Activated T-cell treated with anti-CD3 and anti-CD28 coated beads for 1 hour (primary cell): ENCODE data around the gene IGF2R.
"Not testable (repeated sequence)": the region's sequence is repeated elsewhere in the genome, so short reads cannot be mapped to it uniquely, and the experiment has no call there.

ENCODE experiments used
- DNase-seq: peaks from one replicate; pipeline ENCODE4 v3.0.0-alpha.2; 2020; ENCODE audit warnings: low read depth

Gene IGF2R

DNA sequence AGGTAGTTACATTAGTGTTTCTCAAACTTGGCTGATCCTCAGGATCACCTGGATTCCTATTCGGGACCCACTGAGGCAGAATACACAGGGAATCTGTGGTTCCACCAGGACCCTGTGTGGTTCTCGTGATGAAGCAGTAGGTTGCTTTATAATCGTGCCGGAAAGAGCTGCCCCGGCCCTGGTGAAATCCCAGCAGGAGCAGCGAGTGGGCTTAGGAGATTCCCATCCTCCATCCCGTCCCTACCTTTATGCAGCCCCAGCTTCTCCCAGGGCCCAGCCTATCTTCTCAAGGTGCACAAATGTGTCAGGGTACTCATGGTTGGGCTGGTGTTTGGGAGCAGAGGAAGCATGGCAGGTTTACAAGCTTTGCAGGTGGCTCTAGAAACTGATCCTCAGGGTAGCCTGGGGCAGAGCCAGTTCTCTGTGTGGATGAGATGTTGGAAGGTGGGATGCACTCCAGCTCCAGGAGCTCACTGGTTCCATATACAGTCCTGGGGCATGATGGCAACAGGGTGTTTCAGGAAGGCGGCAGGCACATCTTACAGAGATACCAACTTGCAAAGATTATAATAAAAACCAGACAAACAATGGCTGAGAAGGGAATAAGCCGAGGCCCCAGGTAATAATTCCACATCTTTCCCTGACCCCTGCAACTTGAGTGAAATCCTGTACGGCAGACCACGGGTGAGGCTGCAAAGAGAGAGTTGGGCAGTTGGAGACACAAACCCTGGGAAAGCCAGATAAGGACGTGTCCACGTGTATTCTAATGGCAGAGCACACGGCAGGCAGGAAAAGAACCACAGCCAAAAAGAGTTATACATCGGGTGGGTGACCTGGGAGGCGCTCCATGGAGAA lies 158.6 kb downstream of the IGF2R start:
- DNase-seq, result no peak

- DNase-seq, result no peak
Measured at GRCh38 chr6:160128125-160128683, 159.3 kb downstream of the IGF2R start.

GRCh38 chr6:160128879-160129516 lies 160.1 kb downstream of the IGF2R start:
- no peak for DNase-seq

- DNase-seq, result no peak
Measured at GRCh38 chr6:160129881-160130615, 161.2 kb downstream of the IGF2R start.

DNA sequence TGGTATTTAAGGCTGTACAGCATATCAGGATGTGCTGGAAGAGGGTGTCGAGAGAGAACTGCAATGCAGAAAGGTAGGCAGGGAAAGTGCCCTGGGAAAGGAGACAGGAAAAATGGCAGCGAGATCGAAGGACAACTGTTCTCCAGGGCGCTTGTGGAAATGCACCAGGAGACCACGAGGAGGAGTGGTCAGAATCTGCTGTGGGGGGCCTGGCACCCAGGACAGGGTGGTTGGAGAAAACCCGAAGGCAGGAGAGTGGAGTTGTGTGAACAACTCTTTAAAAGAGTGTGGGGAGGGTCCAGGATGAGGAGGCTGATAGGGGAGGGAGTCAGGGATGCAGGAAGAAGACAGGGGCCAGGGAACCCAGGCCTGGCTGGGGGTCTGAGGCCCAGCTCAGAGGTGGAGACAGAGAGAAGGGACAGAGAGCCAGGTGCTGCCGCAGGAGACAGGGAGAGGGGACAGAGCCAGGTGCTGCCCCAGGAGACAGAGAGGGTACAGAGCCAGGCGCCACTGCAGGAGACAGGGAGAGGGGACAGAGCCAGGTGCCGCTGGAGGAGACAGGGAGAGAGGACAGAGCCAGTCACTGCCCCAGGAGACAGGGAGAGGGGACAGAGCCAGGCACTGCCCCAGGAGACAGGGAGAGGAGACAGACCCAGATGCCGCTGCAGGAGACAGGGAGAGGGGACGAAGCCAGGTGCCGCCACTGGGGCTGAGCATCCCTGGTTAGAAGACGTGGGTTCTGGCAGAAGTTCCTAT lies 162.0 kb downstream of the IGF2R start:
- no peak for DNase-seq

GRCh38 chr6:160131636-160132296 lies 162.9 kb downstream of the IGF2R start:
- no peak for DNase-seq

DNA sequence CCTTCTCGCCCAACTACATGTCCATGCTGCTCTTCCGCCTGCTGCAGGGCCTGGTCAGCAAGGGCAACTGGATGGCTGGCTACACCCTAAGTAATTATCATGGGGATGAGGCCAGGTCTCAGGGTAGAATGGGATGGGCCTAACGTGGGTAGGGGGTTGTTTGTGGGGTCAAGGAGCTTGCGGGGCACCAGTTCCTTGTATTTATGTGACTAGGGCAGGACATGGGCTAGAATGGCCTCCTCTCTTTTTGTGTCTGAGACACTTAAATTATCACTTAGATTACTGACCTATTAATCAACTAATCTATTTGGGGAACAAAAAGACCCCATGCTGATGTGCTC lies 163.4 kb downstream of the IGF2R start:
- no peak for DNase-seq

- DNase-seq, result no peak
Measured at GRCh38 chr6:160132776-160133338, 164.0 kb downstream of the IGF2R start.

DNA sequence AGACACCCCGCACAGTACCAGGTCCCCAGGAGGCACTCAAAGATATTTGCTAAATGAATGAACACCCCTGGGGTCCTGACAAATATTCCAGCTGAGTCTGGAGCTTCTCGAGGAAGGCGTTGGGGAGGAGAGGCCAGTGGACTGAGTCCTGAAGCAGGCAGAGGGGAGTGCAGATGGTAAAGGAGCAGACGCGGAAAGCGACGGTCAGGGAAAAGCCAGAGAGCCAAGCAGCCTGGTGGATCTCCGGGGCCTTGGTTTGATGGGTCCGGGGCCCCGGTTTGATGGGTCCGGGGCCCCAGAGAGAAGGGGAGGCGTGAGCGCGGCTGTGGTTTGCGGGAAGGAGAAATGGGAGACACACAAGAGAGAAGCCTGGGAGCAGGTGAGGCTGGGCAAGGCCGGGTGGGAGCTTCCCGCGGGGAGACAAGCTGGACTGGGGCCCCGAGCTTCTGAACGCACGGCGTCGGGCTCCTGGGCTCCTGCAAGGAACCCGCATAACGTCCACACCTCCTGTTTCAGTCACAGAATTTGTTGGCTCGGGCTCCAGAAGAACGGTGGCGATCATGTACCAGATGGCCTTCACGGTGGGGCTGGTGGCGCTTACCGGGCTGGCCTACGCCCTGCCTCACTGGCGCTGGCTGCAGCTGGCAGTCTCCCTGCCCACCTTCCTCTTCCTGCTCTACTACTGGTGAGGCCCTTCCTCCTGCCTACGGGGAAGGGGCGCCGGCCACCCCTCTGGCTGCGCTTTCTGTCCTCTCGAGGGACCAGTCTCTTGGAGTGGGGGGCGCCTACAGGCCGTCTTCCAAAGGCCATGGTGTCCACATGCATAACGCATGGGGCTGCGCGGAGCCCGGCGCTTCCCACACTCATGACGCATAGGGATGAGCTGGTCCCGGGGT lies 164.8 kb downstream of the IGF2R start:
- no peak for DNase-seq

DNA sequence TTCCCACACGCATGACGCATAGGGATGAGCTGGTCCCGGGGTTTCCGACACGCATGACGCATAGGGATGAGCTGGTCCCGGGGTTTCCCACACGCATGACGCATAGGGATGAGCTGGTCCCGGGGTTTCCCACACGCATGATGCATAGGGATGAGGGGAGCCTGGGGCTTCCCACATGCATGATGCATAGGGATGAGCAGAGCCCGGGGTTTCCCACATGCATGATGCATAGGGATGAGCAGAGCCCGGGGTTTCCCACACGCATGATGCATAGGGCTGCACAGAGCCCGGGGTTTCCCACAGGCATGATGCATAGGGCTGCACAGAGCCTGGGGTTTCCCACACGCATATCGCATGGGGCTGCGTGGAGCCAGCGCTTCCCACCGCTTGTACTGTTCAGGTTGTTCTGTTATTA lies 165.5 kb downstream of the IGF2R start:
- DNase-seq, result not testable (repeated sequence)

DNA sequence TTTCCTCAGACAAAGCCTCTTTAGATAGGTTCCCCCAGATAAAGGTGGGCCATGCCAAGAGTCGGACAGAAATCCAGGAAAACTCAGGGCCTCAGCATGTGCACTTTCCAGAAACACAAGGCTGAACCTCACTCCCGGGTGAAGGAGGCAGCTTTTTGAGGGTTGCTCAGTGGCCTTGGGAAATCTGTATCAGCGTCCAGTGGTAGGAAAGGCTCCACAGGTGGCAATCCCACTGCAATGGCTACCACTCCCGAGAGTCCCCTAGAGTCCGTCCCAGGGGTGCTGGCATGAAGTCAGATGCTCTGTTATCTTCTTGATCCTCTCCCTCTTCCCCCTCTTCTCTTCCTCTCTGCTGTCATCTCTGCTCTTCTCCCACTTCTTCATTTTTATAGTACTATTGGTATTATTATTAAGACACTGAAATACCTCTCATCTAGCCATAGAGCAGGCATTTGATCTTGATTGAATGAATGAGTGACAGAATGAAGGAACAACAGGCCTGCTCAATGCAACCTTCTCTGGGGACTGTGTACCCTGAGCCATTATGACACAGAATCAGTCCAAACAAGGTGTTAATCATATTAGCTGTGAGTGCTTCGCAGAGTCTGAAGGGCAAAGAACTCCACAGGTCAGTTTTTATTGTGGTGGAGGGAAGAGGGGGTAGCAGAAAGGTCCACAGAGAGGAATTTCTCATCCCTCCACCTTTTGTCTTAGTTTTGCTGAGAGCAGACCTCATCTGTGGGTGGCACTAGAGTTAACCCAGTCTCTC lies 166.1 kb downstream of the IGF2R start:
- no peak for DNase-seq

GRCh38 chr6:160135907-160136655 lies 167.2 kb downstream of the IGF2R start:
- DNase-seq, result no peak

- DNase-seq, result no peak
Measured at GRCh38 chr6:160137130-160137988, 168.5 kb downstream of the IGF2R start.

DNA sequence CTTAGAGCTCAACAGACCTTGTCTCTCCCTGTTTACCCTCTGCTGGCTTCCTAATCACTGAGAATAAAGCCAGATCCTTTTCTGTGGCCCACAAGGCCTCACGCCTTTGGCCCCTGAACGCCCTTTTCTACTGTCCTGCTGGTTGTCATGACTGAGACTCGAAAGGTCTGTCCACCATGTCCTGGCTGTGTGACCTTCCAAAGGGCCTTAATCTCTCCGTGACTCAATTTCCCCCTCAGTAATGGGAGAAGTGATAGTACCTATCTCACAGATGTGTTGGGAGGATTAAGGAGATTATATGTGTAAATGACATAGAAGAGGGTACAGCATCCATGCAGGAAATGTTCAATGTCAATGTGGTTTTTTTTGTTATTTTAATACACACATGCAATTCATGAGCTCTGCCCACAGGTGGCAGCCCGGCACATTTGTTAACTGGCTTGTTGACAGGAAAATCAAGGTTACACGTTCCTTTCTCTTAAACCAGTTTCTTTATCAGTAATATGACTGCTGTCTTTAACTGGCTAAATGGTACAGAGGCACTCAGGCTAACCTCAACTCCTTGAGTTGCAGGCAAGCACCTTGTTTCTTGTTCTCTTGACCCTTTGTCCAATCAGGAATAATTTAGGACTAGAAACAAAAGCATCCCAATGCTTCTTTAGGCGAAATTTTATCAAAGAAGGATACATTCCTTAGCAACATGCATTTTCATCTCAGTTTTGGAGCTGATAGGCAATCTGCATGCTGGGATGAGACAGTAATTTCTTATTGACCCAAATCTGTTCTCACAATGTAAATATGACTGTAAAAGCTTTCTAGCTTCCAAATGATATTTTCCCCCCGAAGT lies 169.3 kb downstream of the IGF2R start:
- DNase-seq, result peak; percentile 52

DNA sequence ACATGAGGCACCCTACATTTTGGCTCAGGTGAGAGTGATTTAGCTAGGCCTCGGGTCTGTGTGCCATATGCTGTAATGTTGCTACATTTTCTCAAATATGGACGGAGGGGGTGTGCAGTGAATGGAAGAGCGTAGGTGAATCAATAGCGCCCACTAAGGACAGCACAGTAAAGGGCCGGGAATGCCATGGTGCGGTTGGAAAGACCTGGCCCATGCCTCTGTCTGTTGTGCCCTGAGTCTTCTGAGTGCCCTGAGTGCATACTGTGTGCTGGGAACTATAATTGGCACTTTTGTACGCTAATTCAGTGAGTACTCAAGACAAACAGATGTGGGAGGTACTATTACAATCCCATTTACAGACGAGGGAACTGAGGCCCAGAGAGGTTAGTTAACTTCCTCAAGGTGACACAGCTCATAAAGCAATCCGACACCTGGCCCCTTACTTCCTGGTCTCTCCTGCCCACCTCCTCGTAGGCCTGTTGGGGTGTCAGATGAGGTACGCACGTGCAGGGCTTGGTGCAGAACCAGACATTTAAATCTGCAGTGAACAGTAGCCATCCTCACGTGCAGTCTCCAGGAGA lies 170.0 kb downstream of the IGF2R start:
- no peak for DNase-seq

DNA sequence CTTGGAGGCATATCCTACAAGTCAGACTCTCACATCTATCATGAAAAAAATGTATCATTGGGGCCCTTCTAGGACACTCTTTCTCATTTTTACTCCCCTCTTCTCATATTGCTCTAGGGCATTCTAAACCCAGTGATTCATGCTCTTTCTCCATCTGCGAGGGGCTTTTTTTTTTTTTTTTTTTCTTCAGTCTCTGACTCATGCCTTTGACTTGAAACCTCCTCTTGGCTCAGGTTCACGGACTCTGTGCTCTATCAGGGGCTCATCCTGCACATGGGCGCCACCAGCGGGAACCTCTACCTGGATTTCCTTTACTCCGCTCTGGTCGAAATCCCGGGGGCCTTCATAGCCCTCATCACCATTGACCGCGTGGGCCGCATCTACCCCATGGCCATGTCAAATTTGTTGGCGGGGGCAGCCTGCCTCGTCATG lies 170.6 kb downstream of the IGF2R start:
- no peak for DNase-seq
